H9 (cell line): ENCODE measurements around the gene PDE3A. TPM values are rescaled to one million over a fixed set of nuclear protein-coding genes. Genes with fewer than 3 reads are reported as not detected.

ENCODE experiments used
- DNase-seq: peaks from one replicate; pipeline ENCODE4 v3.0.0-alpha.2; 2017
- H2AFZ ChIP-seq: one replicate; pipeline ENCODE4 v1.6.1; 2013; ENCODE audit warnings: mild to moderate bottlenecking, low read length, control low read depth, moderate library complexity
- H2AK5ac ChIP-seq: 2 replicates; pipeline ENCODE4 v1.6.1; 2013; ENCODE audit warnings: low read length, control low read depth, mixed read lengths; ENCODE audit not compliant: insufficient read length
- H2BK120ac ChIP-seq: one replicate; pipeline ENCODE4 v1.6.1; 2013; ENCODE audit warnings: low read depth, mild to moderate bottlenecking, low read length, control low read depth, inconsistent platforms; ENCODE audit not compliant: poor library complexity, severe bottlenecking
- H2BK12ac ChIP-seq: 2 replicates; pipeline ENCODE4 v1.6.1; 2013; ENCODE audit warnings: low read length, control low read depth, mixed read lengths, low read depth; ENCODE audit not compliant: insufficient read length
- H2BK15ac ChIP-seq: 2 replicates; pipeline ENCODE4 v1.6.1; 2013; ENCODE audit warnings: low read depth, low read length, control low read depth
- H2BK20ac ChIP-seq: one replicate; pipeline ENCODE4 v1.6.1; 2013; ENCODE audit warnings: low read depth, mild to moderate bottlenecking, low read length, control low read depth, inconsistent platforms; ENCODE audit not compliant: poor library complexity, severe bottlenecking
- H2BK5ac ChIP-seq: 2 replicates; pipeline ENCODE4 v1.6.1; 2013; ENCODE audit warnings: low read length, control low read depth, mixed read lengths; ENCODE audit not compliant: insufficient read length
- H3K14ac ChIP-seq: 2 replicates; pipeline ENCODE4 v1.6.1; 2013; ENCODE audit warnings: low read length, control low read depth; ENCODE audit not compliant: insufficient read depth
- H3K18ac ChIP-seq: 2 replicates; pipeline ENCODE4 v1.6.1; 2013; ENCODE audit warnings: low read depth, mild to moderate bottlenecking, mixed read lengths, low read length, control low read depth; ENCODE audit not compliant: insufficient read length
- H3K23ac ChIP-seq: 2 replicates; pipeline ENCODE4 v1.6.1; 2013; ENCODE audit warnings: low read length, control low read depth, mixed read lengths, low read depth; ENCODE audit not compliant: insufficient read length
- H3K23me2 ChIP-seq: 2 replicates; pipeline ENCODE4 v1.6.1; 2013; ENCODE audit warnings: low read depth, mild to moderate bottlenecking, mixed read lengths, low read length, control low read depth; ENCODE audit not compliant: insufficient read length, poor library complexity, severe bottlenecking
- H3K27ac ChIP-seq: 2 replicates; pipeline ENCODE4 v1.5.1; 2013; ENCODE audit warnings: low read length, control low read depth, mixed read lengths, low read depth; ENCODE audit not compliant: insufficient read length
- H3K27me3 ChIP-seq: 2 replicates; pipeline ENCODE4 v1.6.1; 2013; ENCODE audit warnings: low read length, control low read depth, inconsistent platforms; ENCODE audit not compliant: insufficient read depth
- H3K4ac ChIP-seq: 2 replicates; pipeline ENCODE4 v1.6.1; 2013; ENCODE audit warnings: low read depth, mild to moderate bottlenecking, control low read depth, inconsistent platforms, low read length, moderate library complexity
- H3K4me1 ChIP-seq: 2 replicates; pipeline ENCODE4 v1.6.1; 2013; ENCODE audit warnings: low read length, control low read depth, inconsistent platforms; ENCODE audit not compliant: insufficient read depth
- H3K4me2 ChIP-seq: 2 replicates; pipeline ENCODE4 v1.6.1; 2013; ENCODE audit warnings: low read length, control low read depth, mixed read lengths; ENCODE audit not compliant: insufficient read length, insufficient read depth
- H3K56ac ChIP-seq: 2 replicates; pipeline ENCODE4 v1.6.1; 2013; ENCODE audit warnings: low read depth, mild to moderate bottlenecking, mixed read lengths, low read length, control low read depth; ENCODE audit not compliant: insufficient read length
- H3K79me1 ChIP-seq: 2 replicates; pipeline ENCODE4 v1.6.1; 2013; ENCODE audit warnings: low read depth, mild to moderate bottlenecking, moderate library complexity, low read length, control low read depth, inconsistent platforms; ENCODE audit not compliant: insufficient read depth, poor library complexity, severe bottlenecking
- H3K79me2 ChIP-seq: 2 replicates; pipeline ENCODE4 v1.6.1; 2013; ENCODE audit warnings: low read length, control low read depth, inconsistent platforms; ENCODE audit not compliant: insufficient read depth
- H3K9ac ChIP-seq: 2 replicates; pipeline ENCODE4 v1.6.1; 2013; ENCODE audit warnings: low read length, control low read depth, mixed read lengths; ENCODE audit not compliant: insufficient read length; ENCODE audit errors: extremely low read depth
- H3K9me3 ChIP-seq: one replicate; pipeline ENCODE4 v1.6.1; 2013; ENCODE audit warnings: low read depth, low read length, inconsistent platforms; ENCODE audit not compliant: control insufficient read depth
- H3T11ph ChIP-seq: one replicate; pipeline ENCODE4 v1.6.1; 2013; ENCODE audit warnings: mild to moderate bottlenecking, low read length, control low read depth, inconsistent platforms
- H4K20me1 ChIP-seq: one replicate; pipeline ENCODE4 v1.6.1; 2013; ENCODE audit not compliant: control insufficient read depth, insufficient read length, insufficient read depth
- H4K5ac ChIP-seq: 2 replicates; pipeline ENCODE4 v1.6.1; 2013; ENCODE audit warnings: low read depth, mild to moderate bottlenecking, mixed read lengths, low read length, control low read depth; ENCODE audit not compliant: insufficient read length
- H4K8ac ChIP-seq: replicated peaks from 2 replicates; pipeline ENCODE4 v1.6.1; 2013; ENCODE audit warnings: low read length, control low read depth, mixed read lengths, low read depth; ENCODE audit not compliant: insufficient read length
- H4K91ac ChIP-seq: 2 replicates; pipeline ENCODE4 v1.6.1; 2013; ENCODE audit warnings: low read depth, mild to moderate bottlenecking, moderate library complexity, mixed read lengths, low read length, control low read depth; ENCODE audit not compliant: insufficient read length
- H3K27ac Mint-ChIP-seq, 3 experiments: 2 replicates in 2 of 3; 3 replicates in 1 of 3; pipeline ENCODE4 v1.8.0; 2020 to 2021; ENCODE audit warnings: mixed read lengths in 3 of 3, mild to moderate bottlenecking in 1 of 3, moderate library complexity in 1 of 3
- H3K27me3 Mint-ChIP-seq: 2 replicates; pipeline ENCODE4 v1.8.0; 2021; ENCODE audit warnings: low read depth, mild to moderate bottlenecking, moderate library complexity, mixed read lengths
- H3K36me3 Mint-ChIP-seq, 3 experiments: 2 replicates in 2 of 3; 3 replicates in 1 of 3; pipeline ENCODE4 v1.8.0; 2020 to 2021; ENCODE audit warnings: low read depth in 3 of 3, mixed read lengths in 3 of 3; ENCODE audit not compliant: insufficient read depth in 1 of 3
- H3K4me1 Mint-ChIP-seq, 2 experiments: 2 replicates each; pipeline ENCODE4 v1.8.0; 2020; ENCODE audit warnings: mixed read lengths in 2 of 2
- H3K4me3 Mint-ChIP-seq, 2 experiments: 2 replicates in 1 of 2; 3 replicates in 1 of 2; pipeline ENCODE4 v1.8.0; 2020 to 2021; ENCODE audit warnings: mild to moderate bottlenecking in 2 of 2, mixed read lengths in 2 of 2, moderate library complexity in 1 of 2
- H3K9me3 Mint-ChIP-seq, 2 experiments: 2 replicates in 1 of 2; 3 replicates in 1 of 2; pipeline ENCODE4 v1.8.0; 2020; ENCODE audit warnings: mild to moderate bottlenecking in 2 of 2, mixed read lengths in 2 of 2, moderate library complexity in 1 of 2
- WGBS: extraction: QIAGEN DNeasy Blood & Tissue Kit; methylation state at CpG from one replicate; pipeline ENCODE4 v1.1.7; 2013; ENCODE audit warnings: missing lambda C conversion rate, low lambda C conversion rate, mixed read lengths; ENCODE audit not compliant: insufficient read length; ENCODE audit errors: extremely low coverage; 5-methylcytosine and 5-hydroxymethylcytosine counted together
- total RNA-seq: library from RNA; stranded (reverse); gene quantifications from 2 replicates; pipeline ENCODE4 v1.2.1, GENCODE V29; 2021
- TF ChIP-seq, protein P1 (sequence below): fragments of 200-600 bp; sonication (generic); conservative IDR thresholded peaks from 3 replicates; pipeline ENCODE4 v1.8.0; 2021; ENCODE audit warnings: antibody characterized with exemption, mild to moderate bottlenecking

Gene PDE3A
- total RNA-seq, 1 experiment from 2014 or later: 3.0 TPM

DNA sequence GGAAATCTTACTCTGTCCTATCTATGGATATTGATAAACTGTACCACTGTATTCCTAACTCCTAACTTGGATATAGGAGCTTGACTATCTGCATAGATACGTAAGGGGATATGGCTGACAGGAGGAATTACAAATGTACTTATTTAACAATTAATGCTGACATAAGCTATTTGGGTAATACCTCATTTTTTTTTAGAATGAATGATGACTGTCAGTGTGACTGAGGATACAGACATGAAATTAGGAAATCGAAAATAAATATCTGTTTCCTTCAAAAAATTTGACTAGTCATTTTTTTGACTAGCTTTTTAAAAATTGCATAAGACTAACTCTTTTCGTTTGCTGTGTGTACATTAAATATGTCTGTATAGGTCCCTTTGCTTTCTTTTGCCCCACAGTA lies 74.9 kb downstream of the PDE3A start:
- no peak overlapping the region for H3K27ac Mint-ChIP-seq
- H3K4ac ChIP-seq: no peak overlapping the region
- H2AFZ ChIP-seq: no peak overlapping the region
- no peak overlapping the region for H3K27ac ChIP-seq
- H3K14ac ChIP-seq: no peak overlapping the region
- H3K23ac ChIP-seq: no peak overlapping the region
- TF ChIP-seq, protein P1, sequence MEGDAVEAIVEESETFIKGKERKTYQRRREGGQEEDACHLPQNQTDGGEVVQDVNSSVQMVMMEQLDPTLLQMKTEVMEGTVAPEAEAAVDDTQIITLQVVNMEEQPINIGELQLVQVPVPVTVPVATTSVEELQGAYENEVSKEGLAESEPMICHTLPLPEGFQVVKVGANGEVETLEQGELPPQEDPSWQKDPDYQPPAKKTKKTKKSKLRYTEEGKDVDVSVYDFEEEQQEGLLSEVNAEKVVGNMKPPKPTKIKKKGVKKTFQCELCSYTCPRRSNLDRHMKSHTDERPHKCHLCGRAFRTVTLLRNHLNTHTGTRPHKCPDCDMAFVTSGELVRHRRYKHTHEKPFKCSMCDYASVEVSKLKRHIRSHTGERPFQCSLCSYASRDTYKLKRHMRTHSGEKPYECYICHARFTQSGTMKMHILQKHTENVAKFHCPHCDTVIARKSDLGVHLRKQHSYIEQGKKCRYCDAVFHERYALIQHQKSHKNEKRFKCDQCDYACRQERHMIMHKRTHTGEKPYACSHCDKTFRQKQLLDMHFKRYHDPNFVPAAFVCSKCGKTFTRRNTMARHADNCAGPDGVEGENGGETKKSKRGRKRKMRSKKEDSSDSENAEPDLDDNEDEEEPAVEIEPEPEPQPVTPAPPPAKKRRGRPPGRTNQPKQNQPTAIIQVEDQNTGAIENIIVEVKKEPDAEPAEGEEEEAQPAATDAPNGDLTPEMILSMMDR: no peak
- no peaks in the 10 kb centered on the region for H3K27me3 ChIP-seq
- WGBS: no CpG with 5 or more reads among the region's 3 CpGs
- H2BK12ac ChIP-seq: no peak overlapping the region
- H2BK20ac ChIP-seq: no peak overlapping the region
- no peak for DNase-seq
- no peaks in the 10 kb centered on the region for H3K9me3 Mint-ChIP-seq
- H3K4me2 ChIP-seq: no peak overlapping the region
- no peaks in the 10 kb centered on the region for H4K20me1 ChIP-seq
- H3K9me3 ChIP-seq: no peaks in the 10 kb centered on the region
- no peak overlapping the region for H3K56ac ChIP-seq
- no peak overlapping the region for H3T11ph ChIP-seq
- no peak overlapping the region for H2BK15ac ChIP-seq
- no peaks in the 10 kb centered on the region for H3K23me2 ChIP-seq
- H3K18ac ChIP-seq: no peak overlapping the region
- H4K91ac ChIP-seq: no peak overlapping the region
- peaks cover 8% of the 10 kb centered on the region for H3K4me1 ChIP-seq
- H2BK5ac ChIP-seq: no peak overlapping the region
- H4K5ac ChIP-seq: no peak overlapping the region
- no peaks in the 10 kb centered on the region; a peak in 1 of 7 replicates for H3K36me3 Mint-ChIP-seq
- no peaks in the 10 kb centered on the region for H3K27me3 Mint-ChIP-seq
- no peak overlapping the region for H3K9ac ChIP-seq
- no peaks in the 10 kb centered on the region for H3K79me2 ChIP-seq
- peaks cover 48 to 50% of the 10 kb centered on the region in 2 experiments for H3K4me1 Mint-ChIP-seq
- no peak overlapping the region for H3K4me3 Mint-ChIP-seq
- H3K79me1 ChIP-seq: no peaks in the 10 kb centered on the region
- no peak overlapping the region for H4K8ac ChIP-seq
- no peak overlapping the region for H2AK5ac ChIP-seq
- no peak overlapping the region for H2BK120ac ChIP-seq
